Upper lobe of right lung (tissue), 1 donor: ENCODE results near the gene ZNRF1. TPM values are rescaled to one million over a fixed set of nuclear protein-coding genes. Genes with fewer than 3 reads are reported as not detected.

ENCODE experiments used
- ATAC-seq: fragments of 200-7000 bp; cut with Tn5 transposase; one replicate; pipeline ENCODE4 v1.9.1; 2020; ENCODE audit warnings: mild to moderate bottlenecking, moderate library complexity
- DNase-seq: peaks from one replicate; pipeline ENCODE4 v3.0.0-alpha.2; 2020
- H3K27ac ChIP-seq: fragments of 200-600 bp; one replicate; pipeline ENCODE4 v1.8.0; 2022
- H3K27me3 ChIP-seq: fragments of 200-600 bp; one replicate; pipeline ENCODE4 v1.8.0; 2022; ENCODE audit warnings: mild to moderate bottlenecking
- H3K36me3 ChIP-seq: fragments of 200-600 bp; one replicate; pipeline ENCODE4 v1.8.0; 2022
- H3K4me1 ChIP-seq: fragments of 200-600 bp; one replicate; pipeline ENCODE4 v1.8.0; 2022
- H3K4me3 ChIP-seq: fragments of 200-600 bp; one replicate; pipeline ENCODE4 v1.8.0; 2022; ENCODE audit warnings: mild to moderate bottlenecking
- H3K9me3 ChIP-seq: fragments of 200-600 bp; one replicate; pipeline ENCODE4 v1.8.0; 2022
- intact Hi-C: fragments of 100-400 bp; cut with DNase I; formaldehyde crosslinking; loops from one replicate; pipeline ENCODE4 v1.11.0; 2022
- total RNA-seq: library from RNA; stranded (reverse); fragmentation: NEBNext Ultra II Directional; extraction: Animal tissue kit (Norgen Biotek cat#: 25700); gene quantifications from one replicate; pipeline ENCODE4 v1.2.1, GENCODE V29; 2021
- TF ChIP-seq, protein P1 (sequence below): fragments of 200-600 bp; IDR thresholded peaks from one replicate; pipeline ENCODE4 v1.8.0; 2022; ENCODE audit warnings: antibody characterized with exemption
- donor health status: DM: no; HTN: yes; CAD: no; lungs with severe emphysema.

The ZNRF1 gene
- total RNA-seq, 1 donor from 2014 or later: 21.3 TPM

DNA sequence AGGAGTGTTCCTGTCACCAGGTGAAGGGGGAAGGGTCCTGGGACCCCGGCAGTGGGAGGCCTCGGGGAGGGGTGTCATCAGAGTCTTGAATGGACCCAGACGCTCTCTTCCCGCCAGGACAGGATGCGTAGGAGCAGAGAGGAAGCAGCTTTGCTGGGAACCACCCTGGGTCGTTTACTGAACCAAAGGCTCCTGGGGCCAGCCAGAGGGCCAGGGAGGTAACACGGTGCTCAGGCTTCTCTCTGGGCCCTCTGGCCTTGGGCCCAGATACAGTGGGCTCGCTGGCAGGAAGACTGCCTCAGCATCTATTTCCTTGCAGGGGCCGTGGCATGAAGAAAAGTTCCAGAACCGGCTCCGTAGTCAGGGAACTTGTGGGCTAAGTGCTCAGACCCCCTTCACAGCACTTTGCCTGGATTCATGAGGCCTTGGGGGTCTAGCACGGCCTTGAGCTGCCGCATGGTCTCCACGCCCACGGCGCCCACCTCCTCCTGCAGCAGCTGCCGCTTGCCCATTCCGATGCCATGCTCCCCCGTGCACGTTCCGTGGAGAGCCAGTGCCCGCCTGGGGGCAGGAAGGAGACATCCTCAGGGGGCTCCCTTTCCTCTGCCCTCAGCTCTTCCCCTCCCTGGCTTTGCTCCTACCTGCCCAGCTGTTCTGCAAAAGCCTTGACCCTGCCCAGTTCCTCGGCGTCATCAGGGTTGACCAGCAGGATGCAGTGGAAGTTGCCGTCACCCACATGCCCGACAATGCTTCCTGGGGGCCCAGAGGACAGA is 113.3 kb downstream of the ZNRF1 start:
- Histone ChIP-seq H3K4me3 (no peak overlapping the region), H3K4me1 (peaks cover 50% of the 10 kb centered on the region), H3K9me3 (no peaks in the 10 kb centered on the region), H3K27me3 (no peaks in the 10 kb centered on the region), H3K36me3 (no peaks in the 10 kb centered on the region), H3K27ac (peak overlapping the region; percentile 18)
- peak; percentile 1 for ATAC-seq
- DNase-seq: peak; percentile 68
- TF ChIP-seq, protein P1, sequence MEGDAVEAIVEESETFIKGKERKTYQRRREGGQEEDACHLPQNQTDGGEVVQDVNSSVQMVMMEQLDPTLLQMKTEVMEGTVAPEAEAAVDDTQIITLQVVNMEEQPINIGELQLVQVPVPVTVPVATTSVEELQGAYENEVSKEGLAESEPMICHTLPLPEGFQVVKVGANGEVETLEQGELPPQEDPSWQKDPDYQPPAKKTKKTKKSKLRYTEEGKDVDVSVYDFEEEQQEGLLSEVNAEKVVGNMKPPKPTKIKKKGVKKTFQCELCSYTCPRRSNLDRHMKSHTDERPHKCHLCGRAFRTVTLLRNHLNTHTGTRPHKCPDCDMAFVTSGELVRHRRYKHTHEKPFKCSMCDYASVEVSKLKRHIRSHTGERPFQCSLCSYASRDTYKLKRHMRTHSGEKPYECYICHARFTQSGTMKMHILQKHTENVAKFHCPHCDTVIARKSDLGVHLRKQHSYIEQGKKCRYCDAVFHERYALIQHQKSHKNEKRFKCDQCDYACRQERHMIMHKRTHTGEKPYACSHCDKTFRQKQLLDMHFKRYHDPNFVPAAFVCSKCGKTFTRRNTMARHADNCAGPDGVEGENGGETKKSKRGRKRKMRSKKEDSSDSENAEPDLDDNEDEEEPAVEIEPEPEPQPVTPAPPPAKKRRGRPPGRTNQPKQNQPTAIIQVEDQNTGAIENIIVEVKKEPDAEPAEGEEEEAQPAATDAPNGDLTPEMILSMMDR: no peak
- intact Hi-C loops: loop anchor here (5.0 kb wide), 1 partner anchor 115 kb away; the partner anchor contains the start of gene ZNRF1

DNA sequence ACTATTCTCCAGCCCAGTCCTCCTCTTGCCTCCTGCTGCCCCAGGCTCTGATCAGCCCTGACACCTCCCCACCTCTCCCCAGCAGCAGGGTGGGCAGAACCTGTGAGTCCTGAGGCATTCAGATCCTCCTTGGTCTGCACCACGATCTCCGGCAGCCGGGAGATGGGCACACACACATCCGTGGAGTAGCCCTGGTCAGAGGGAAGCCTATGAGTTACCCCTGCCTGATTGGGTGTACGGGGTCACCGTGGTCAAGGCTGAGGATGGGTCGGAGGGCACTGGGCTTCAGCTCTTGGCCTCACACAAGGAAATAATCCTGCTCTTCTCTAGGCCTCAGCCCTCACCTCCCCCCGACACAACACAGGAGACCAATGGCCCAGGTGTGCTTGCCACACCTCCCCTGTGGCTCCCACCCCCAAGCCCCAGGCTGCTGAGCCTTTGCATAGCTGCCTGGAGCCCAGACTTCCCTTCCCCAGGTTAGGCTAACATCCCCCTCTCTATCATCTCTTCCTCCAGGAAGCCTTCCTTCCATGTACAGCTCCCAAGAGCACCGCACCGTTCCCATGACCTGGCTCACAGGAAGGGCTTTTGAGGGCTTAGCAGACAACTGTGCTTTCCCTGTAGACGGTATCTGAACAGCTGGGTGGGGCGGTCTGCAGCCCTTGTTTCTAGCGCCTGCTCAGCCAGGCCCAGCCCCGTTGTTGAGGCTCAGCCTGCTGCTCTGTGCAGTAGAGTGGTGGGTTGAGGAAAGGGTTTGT is 114.1 kb downstream of the ZNRF1 start:
- peaks cover 50% of the 10 kb centered on the region for H3K4me1 ChIP-seq
- ATAC-seq (no peak), DNase-seq (peak; percentile 57)
- no peaks in the 10 kb centered on the region for H3K9me3 ChIP-seq
- no peak overlapping the region for H3K4me3 ChIP-seq
- no peaks in the 10 kb centered on the region for H3K27me3 ChIP-seq
- TF ChIP-seq, protein P1: no peak
- H3K27ac ChIP-seq: peak overlapping the region; percentile 18
- intact Hi-C loops: loop anchor here (5.0 kb wide), 1 partner anchor 116 kb away; the partner anchor contains the start of gene ZNRF1
- no peaks in the 10 kb centered on the region for H3K36me3 ChIP-seq

DNA sequence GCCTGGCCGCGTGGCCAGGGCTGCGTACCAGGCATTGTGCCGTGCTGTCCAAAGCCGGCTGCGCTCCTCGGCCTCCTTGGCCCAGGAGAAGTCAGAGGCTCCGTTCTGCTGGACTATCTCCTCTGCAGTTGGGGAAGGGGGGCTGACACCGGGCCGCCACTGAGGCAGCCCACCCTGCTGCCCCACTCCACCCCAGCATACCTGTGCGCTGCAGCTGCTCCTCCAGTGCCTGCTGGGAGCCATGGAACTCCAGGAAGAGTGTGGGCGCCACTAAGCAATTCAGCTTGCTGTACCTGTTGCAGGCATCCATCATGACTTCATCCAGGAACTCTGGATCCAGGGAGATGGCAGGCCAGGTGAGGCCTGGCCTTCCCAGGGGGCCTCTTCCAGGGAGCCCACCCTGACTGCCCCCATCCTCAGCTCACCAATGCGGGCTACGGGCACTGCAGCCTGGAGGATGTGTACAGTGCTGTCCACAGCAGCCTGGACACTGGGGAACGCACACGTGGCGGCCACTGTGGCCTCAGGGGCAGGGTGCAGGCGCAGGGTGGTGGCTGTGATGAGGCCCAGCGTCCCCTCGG is 114.8 kb downstream of the ZNRF1 start:
- H3K36me3 ChIP-seq: no peaks in the 10 kb centered on the region

DNA sequence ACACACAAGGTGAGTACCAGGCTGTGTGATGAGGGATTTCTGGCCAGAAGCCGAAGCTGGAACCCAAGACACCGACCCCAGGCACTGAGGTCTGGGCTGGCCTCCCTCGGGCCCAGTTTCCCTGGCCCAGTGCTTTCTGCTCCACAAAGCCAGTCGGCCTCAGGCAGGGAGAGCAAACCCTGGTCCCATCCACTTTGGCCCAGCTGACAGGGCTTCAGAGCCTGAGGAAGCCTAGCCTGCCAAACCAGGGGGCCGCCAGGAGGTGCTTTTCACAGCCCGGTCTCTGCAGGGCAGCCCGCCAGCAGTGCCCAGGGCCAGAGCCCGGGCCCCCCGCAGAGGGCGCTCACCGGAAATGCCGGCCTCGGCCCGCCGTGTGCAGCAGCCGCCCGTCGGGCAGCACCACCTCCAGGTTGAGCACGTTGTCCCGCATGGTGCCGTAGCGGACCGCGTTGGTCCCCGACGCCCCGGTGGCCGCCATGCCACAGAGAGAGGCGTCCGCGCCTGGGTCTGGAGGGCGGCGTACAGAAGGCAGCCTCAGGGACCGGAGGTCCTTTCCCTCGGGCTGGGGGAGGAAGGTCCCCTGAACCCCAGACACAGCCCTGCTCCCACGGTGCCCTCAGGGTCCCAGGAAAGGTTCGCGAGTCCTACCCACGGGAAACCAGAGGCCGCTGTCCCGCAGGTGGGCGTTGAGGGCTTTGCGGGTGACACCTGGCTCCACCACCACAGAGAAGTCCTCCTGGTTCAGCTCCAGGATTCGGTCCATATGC is 115.5 kb downstream of the ZNRF1 start:
- TF ChIP-seq, protein P1: no peak
- no peak overlapping the region for H3K4me3 ChIP-seq
- peaks cover 40% of the 10 kb centered on the region for H3K4me1 ChIP-seq
- no peaks in the 10 kb centered on the region for H3K27me3 ChIP-seq
- no peak overlapping the region for H3K27ac ChIP-seq
- H3K36me3 ChIP-seq: no peaks in the 10 kb centered on the region
- ATAC-seq (no peak), DNase-seq (peak; percentile 62)
- intact Hi-C loops: loop anchor here (5.0 kb wide), 1 partner anchor 117 kb away; the partner anchor contains the start of gene ZNRF1
- H3K9me3 ChIP-seq: no peaks in the 10 kb centered on the region

More for the DNA sequence above, 114.8 kb downstream of the ZNRF1 start:
- no peak for ATAC-seq
- no peaks in the 10 kb centered on the region for H3K9me3 ChIP-seq
- peaks cover 47% of the 10 kb centered on the region for H3K4me1 ChIP-seq
- TF ChIP-seq, protein P1: no peak
- DNase-seq: peak; percentile 46
- H3K27me3 ChIP-seq: no peaks in the 10 kb centered on the region
- no peak overlapping the region for H3K4me3 ChIP-seq
- no peak overlapping the region for H3K27ac ChIP-seq
- intact Hi-C loops: loop anchor here (5.0 kb wide), 1 partner anchor 116 kb away; the partner anchor contains the start of gene ZNRF1
